GM18511 (cell line): ENCODE data around the gene TMEM72.
"Not testable (repeated sequence)": the region's sequence is repeated elsewhere in the genome, so short reads cannot be mapped to it uniquely, and the experiment has no call there.

Experiments
- ATAC-seq: cut with Tn5 transposase; IDR thresholded peaks from one replicate; pipeline ENCODE4 v1.9.1; 2021; ENCODE audit warnings: mild to moderate bottlenecking, moderate library complexity; ENCODE audit not compliant: unreplicated experiment

Gene TMEM72

GRCh38 chr10:44911081-44911540, at the start of gene TMEM72:
TMEM72 (plus strand) TSS chr10:44911337; CDS start chr10:44911513, 176 bp downstream.
- no peak for ATAC-seq

- no peak for ATAC-seq
Measured at GRCh38 chr10:44862006-44862751, 49.0 kb upstream of the TMEM72 start.

GRCh38 chr10:44862924-44863323, 48.2 kb upstream of the TMEM72 start:
- no peak for ATAC-seq

GRCh38 chr10:44863344-44864047, 47.6 kb upstream of the TMEM72 start:
- no peak for ATAC-seq

- ATAC-seq: no peak
Measured at GRCh38 chr10:44864051-44864450, 47.1 kb upstream of the TMEM72 start.

GRCh38 chr10:44864637-44865288, 46.4 kb upstream of the TMEM72 start:
- peak; percentile 94 for ATAC-seq

- no peak for ATAC-seq
Measured at GRCh38 chr10:44865289-44865671, 45.9 kb upstream of the TMEM72 start.

- ATAC-seq: not testable (repeated sequence)
Measured at GRCh38 chr10:44866367-44866766, 44.8 kb upstream of the TMEM72 start.

GRCh38 chr10:44870031-44870430, 41.1 kb upstream of the TMEM72 start:
- ATAC-seq: no peak

- ATAC-seq: no peak
Measured at GRCh38 chr10:44873160-44873559, 38.0 kb upstream of the TMEM72 start.

GRCh38 chr10:44874166-44874565, 37.0 kb upstream of the TMEM72 start:
- ATAC-seq: no peak

GRCh38 chr10:44878706-44879530, 32.2 kb upstream of the TMEM72 start:
- ATAC-seq: peak; percentile 89

GRCh38 chr10:44879531-44879899, 31.6 kb upstream of the TMEM72 start:
- ATAC-seq: no peak

- no peak for ATAC-seq
Measured at GRCh38 chr10:44880090-44880715, 30.9 kb upstream of the TMEM72 start.

- ATAC-seq: no peak
Measured at GRCh38 chr10:44881649-44882048, 29.5 kb upstream of the TMEM72 start.

GRCh38 chr10:44882166-44882720, 28.9 kb upstream of the TMEM72 start:
- no peak for ATAC-seq

- no peak for ATAC-seq
Measured at GRCh38 chr10:44883593-44884331, 27.4 kb upstream of the TMEM72 start.

GRCh38 chr10:44885710-44886109, 25.4 kb upstream of the TMEM72 start:
- ATAC-seq: no peak

- ATAC-seq: no peak
Measured at GRCh38 chr10:44886966-44887365, 24.2 kb upstream of the TMEM72 start.
